Activated gamma-delta T cell treated with anti-CD3 and anti-CD28 coated beads, Interleukin-2, amount 50 U/mL, for 16 hours (primary cell): ENCODE data around the gene C4orf50.

ENCODE experiments used
- DNase-seq: peaks from one replicate; pipeline ENCODE4 v3.0.0-alpha.2; 2020; ENCODE audit warnings: low read depth

C4orf50 gene

DNA sequence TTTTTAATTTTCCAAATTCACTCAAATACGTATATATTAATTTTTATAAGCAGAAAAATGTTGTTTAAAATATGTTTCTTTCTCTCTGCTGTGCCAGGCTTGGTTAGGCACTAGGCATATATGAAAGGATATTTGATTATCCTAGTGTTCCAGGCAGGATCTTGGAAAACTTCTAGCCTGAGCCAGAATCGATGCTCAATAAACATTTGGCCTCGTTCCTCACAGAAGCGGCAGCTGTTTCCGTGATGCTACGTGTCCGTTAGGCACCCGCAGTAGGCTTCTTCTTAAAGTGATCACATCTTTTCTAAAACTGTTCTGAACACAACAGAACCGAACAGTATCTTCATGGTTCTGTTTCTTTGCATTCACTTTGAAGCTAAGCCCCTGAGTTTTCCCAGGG, 75.3 kb downstream of the C4orf50 start:
- no peak for DNase-seq

DNA sequence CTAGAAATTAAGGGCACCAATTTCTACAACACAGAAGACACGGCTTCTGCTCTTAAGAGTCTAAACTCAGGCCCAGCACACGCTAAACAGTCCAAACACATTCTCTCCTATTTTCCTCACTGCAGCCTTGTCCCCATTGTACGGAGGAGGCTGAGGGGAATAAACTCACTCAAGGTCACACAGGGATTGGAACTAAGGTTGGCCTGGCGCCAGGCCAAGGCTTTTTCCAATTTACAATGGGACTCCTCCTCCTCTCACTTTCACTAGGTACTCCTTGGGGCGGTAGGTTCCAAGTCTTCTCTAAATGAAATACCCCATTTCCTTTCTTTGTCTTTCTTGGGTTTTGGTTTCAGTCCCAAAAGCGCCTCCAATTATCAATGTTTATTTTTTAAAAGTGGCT, 76.6 kb downstream of the C4orf50 start:
- DNase-seq = no peak

DNA sequence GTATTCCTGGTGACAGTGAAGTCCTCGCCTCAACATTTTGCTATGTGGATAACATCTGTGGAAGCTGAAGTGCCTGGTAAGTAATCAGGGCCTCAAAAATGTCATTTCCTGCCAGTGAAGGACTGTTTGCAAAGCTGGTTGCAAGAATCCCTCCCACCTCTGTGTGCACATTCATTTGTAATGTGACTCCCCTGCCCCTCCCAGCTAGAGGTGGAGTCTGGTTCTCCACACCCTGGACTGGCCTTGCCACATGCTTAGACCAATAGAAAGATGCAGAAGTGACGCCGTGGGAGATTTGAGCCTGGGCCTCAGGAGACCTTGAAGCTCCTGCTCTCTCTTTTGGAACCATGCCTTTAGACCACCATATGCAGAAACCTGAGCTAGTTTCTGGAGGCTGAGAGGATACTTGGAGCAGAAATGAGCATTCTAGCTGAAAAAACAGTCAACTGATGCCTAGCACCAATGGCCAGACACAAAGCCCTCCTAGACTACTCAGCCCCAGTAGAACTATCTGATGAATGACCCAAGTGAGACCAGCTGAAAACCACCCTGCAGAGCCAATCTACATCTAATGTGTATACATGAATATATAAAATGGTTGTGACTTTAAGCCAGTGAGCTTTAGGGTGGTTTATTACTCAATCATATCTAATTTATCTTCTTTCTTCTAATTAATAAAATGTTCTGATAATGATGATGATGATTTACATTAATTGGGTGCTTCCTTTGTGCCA, 77.6 kb downstream of the C4orf50 start:
- DNase-seq = no peak

DNA sequence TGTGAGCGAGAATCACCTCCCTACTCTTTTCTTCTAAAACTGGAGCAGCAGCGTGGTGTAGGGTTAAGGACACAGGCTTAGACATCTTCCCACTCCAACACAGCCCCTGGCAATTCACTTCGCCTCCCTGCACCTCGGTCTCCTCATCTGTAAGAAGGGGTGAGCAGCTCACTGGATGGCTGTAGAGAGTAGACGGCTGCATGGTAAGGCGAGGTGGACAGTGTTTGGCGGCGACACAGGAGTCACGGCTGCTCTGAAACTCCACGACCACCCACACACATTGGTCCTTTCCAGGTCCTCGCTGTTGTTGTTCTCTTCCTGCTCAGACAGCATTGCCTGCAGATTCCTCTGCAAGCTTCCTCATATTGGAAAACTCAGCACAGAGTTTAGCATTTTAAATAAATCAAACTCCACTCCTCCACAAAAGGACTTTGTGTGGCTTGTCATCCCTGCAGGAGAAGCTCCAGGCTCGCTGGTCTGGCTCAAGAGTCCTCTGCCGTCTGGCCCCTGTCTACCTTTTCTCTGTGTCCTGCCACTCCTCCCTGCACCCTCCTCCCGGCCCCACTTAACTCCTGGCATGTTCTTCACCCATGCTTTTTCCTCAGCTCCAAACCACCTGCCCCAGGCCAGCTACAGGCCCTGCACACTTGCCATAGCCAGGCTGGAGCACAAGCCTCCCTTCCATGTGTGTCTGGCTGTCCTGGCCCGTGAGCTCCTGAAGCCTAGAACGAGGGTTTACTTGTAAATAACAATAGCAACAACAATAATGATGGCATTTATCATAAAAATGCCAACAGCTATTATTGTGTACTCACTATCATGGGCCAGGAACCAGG, 84.0 kb downstream of the C4orf50 start:
- DNase-seq = no peak

DNA sequence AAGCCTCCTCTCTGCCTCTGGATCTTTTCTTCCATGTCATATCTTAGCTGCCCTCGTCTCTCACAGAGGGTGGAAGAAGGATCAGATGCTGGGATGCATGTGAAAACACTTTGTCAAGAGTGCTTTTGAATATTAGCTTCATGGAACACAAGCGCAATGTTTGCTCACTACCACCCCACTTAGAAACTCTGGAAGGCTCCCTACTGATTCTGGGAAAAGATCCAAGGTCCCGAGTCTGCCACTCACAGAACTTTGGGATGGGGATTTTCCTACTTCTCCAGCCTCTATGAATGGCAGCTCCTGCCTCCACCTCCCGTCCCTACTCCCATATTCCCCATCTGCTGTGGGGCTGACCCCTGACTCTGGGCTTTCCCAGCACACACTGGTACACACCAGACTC, 85.1 kb downstream of the C4orf50 start:
- no peak for DNase-seq

DNA sequence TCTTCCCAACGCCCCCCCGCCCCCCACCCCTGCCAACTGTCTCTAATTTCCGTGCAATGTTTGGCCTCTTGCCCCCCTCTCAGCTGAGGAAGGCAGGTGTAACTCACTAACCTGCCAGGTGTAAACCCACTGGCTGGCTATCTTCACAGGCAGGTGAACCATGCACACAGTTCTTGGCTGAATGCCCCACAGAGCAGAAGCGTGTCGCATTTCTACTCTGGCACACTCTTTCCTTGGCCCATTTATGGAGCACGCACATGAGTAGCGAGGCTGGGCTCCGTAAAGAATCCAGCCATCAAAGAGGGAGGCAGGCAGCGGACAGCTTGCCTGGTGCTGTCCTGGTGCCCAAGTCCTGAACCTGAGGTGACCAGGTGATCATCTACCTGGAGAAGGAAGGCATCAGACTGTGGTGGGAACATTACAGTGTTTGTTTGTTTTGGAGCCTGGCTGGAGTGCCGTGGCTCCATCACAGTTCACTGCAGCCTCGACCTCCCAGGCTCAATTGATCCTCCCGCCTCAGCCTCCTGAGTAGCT, 86.1 kb downstream of the C4orf50 start:
- DNase-seq = no peak

DNA sequence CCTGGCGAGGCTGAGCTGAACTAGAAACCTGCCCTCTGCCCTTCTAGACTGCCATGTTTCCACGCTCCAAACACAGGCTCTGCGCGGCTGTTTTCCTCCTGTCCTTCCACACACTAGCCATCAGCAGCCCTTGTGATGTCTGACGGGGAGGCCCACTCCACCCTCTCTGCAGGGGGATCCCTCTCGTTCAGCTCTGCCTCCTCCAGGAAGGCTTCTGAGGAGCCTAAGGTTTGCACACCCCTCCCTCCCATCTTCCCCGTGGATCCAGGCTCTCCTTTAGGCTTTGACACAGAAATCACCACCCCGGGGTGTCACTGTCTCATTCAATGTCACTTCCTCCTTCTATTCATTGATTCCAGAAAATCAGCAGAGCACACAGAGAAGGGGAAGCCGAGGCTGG, 86.7 kb downstream of the C4orf50 start:
- no peak for DNase-seq

DNA sequence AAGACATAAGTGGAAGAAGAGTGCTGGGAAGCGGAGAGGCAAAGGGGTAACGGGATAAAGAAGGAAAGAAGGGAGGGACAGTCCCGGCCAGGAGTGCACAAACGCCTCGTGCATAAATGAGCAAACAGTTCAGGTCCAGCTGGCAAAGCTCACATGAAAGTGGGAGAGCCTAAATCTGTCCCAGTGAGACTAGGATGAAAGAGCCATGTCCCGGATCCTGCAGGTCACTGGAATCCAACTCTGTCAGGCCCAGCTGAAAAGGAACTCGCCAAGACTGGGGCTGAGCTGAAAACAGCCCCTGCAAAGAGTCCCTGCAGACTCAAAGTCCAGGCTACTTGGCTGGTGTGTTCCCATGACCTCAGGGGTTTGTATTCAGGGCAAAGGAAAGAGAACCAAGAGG, 87.4 kb downstream of the C4orf50 start:
- DNase-seq = no peak

DNA sequence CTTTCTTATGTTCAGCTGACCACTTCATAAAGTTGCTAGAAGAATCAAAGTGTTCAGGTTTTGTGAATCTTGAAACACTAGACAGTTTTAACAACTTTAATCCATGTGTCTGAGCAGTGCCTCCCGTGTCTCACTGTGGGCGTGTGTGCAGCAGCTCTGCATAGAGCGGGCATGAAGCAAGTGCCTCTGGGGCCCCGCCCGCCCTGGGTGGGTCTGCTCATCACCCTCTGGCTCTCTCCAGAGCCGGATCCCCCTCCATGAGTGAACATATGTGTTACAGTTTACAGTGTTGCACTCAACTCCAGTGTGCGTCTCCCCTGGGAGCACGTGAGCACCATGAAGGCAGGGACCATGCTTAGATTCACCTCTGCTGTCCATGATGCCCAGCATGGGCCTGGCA, 87.8 kb downstream of the C4orf50 start:
- DNase-seq = no peak

DNA sequence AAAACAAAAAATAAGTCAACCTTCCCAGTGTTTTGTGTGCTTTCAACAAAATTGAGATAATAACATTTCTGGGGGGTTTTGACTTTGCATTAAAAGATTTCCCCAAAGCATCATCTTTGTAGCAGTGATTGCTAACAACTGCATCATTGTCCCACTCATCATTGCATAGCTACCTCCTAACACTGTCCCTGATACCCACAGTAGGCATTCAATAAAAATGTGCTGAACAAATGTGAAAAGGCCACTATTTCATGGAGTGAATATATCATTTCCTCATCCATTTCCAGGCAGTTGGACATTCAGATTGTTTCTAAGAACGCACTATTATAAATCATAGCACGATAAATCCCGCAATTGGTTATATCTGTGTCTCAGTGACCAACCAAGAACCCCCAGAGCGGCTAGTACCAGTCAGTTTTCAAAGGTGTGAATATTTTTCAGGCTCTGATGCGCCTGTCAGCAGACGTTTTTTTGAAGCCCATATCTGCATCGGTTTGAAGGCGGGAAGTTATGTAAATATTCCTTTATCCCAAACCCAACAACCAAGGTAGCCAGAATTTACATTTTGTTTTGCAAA, 89.3 kb downstream of the C4orf50 start:
- DNase-seq = no peak

DNA sequence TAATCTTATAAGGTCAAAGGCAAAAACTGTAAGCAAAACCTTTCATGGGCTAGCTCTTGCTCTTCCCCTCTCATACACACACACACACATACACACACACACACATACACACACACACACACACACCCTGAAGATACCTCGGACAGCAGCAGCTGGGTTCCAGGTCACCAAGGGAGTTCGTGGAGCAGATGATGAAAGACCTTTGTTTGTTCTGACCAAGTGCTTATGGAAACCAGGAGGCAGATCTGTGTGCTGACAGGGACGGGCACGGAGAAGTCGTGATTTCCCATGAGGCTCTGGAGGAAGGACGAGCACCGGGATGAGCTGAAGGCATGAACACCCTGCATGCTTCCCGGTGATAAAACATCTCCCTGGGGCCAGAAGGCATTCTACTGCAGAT, 90.0 kb downstream of the C4orf50 start:
- no peak for DNase-seq

DNA sequence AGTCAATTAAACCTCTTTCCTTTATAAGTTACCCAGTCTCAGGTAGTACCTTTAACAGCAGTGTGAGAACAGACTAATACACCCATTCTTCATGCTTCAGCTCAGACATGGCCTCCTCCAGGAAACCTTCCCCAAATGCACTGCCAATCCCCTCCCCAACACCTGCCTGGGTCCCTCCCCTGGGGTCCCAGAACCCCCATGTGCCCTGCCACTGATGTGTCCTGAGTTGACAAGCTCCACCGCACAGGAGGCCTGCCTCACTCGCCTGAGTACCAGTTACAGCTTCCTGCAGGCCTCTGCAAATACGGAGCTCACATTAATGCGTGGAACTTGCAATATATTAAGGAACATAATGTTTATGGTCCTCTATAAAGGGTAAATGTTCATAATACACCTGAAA, 90.5 kb downstream of the C4orf50 start:
- DNase-seq = no peak

DNA sequence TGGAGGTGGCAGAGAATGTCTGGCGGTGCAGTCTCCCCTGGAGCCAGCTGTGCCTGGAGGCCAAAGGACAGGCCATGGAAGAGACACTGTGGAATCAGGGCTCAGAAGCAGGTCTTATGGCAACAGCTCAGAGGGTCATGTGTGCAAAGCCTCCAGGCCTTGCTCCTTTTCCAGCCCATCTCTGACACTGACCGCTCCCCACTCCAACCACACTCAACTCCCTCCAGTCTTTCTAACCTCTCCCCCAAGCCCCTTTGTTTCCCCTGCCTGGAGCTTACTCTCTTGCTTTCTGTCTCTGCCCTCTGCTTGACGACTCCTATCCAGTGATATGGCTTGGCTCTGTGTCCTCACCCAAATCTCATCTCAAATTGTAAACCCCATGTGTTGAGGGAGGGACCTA, 91.1 kb downstream of the C4orf50 start:
- DNase-seq = no peak

DNA sequence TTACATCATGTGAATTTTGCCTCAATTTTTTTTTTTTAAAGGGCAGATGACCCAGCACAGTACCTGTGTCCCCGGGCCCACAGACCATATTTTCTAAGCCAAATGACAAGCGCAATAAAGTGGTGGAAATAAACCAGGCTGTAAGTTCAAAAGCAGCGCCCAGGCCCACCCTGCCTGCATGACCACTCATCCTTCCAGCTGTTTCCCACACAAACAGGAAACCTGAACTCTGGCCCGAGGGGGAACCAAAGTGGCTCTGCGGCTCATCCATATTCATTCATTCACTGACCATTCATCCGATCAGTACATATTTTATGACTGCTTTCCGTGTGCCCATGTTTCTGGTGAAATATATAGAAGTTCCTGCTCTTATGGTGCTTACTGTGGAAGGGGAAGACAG, 91.6 kb downstream of the C4orf50 start:
- no peak for DNase-seq

DNA sequence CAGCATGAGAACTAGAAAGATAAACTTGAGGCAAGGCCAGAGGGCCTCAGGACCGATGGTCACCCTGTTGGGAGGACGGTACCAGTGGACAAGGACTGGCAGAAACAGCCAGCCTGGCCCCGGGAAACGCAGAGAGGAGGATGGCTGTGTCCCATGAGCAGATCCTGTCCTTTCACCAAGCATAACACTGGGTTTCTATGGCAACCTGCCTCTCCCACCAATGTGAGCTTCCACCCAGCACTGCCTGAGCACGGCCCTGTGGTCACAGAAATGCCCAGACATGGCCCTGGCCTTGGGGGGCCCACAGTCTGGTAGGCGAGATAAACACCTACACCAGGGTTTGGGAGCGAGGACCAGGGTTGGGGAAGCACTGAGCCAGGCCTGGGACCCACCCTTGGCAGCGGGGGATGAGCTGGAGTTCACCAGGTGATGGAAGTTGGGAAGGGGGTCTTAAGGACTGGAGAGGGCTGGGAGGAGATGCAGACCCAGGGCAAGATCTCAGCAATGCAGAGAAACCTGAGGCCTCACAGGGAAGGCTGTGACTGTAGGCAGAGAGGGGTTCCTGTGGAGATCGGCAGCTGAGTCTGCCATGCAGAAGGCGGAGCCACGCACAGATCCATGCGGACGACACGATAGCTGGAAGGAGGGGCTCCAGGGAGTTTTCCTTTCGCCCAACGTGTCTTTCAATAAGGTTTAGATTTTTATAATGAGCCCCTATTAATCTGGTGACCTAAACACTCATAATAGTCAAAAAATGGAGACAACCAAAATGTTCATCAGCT, 92.6 kb downstream of the C4orf50 start:
- DNase-seq = no peak

DNA sequence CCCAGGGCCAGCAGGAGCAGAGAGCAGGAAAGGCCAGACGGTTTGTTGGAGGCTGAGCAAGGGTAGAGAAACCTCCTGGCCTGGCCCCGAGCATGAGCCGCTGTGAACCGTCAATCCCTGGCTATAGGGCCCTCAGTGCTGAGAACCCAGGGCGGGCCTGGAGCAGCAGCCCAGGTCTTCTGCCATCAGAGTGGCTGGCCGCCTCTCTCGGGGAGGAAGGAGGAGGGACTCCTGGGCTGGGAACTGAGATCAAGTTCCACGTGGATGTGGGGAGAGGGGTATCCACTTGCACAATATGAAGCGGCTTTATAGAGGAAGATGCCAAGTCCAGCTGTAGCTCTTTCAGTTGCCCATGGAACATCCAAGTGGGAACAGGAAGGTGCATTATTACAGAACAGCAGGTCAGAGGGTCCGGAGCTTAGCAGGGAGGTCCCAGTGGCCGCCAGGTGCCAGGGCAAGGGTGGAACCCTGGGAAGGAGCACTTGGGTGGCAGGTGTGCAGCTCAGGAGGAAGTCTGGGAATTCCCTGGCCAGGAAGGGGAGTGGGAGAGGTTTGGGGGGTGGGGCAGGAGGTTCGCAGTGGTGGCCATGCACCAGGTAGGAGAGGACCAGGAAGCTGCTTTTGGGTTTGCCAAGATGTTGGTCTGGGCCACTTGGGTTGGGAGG, 93.6 kb downstream of the C4orf50 start:
- DNase-seq = no peak

DNA sequence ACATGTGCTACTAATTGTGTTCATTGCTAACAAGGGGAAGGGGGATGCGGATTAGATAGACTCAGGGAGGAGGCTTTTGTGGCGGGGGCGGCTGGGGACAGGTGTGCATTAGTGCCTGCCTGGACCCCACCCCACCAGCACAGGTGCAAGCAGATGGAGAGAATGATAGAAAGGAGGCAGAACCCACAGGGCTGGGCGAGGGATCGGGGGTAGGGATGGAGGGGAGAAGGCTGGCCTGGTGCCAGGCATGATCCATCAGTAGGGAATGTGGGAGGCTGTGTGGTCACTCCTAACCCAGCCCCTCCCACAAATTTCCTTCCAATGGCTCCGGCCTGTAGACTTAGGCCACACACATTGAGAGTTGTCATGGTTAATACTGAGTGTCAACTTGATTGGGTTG, 94.9 kb downstream of the C4orf50 start:
- DNase-seq = no peak

DNA sequence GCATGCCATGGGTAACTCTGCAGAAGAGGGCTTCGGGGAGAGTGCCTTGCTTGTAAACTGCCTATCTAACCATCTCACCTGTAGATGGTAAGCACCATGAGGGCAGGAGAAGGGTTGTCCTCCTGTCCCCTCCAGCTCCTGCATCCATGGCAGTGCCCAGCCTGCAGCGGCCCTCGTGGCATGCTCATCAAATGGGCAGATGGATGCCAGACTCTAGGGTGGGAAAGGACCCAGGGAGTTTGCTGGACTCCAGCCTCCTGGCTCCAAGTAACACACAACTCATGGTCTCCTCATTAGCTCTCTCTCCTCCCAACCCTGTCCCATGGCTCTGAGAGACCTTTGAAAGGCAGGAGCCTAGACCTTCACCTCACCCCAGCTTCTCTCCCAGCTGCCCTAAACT, 95.7 kb downstream of the C4orf50 start:
- no peak for DNase-seq

DNA sequence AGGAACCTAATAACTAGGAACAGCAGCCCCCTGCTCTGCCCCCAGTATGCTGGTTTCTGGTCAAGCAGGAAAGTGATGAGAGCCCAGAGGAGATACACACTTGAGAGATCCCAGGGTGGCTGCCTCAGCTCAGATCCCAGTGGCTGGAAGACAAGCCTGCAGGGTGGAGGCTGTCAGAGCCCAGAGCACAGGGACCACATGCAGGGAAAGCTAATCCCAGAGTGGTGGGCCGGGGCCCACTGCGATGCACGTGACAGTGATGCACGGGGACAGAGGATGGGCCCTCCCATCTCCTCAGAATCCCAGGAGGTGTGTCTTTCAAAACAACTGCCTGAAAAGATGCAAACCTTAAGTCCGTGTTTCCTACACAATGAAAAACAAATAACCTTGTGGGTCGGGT, 96.2 kb downstream of the C4orf50 start:
- no peak for DNase-seq

DNA sequence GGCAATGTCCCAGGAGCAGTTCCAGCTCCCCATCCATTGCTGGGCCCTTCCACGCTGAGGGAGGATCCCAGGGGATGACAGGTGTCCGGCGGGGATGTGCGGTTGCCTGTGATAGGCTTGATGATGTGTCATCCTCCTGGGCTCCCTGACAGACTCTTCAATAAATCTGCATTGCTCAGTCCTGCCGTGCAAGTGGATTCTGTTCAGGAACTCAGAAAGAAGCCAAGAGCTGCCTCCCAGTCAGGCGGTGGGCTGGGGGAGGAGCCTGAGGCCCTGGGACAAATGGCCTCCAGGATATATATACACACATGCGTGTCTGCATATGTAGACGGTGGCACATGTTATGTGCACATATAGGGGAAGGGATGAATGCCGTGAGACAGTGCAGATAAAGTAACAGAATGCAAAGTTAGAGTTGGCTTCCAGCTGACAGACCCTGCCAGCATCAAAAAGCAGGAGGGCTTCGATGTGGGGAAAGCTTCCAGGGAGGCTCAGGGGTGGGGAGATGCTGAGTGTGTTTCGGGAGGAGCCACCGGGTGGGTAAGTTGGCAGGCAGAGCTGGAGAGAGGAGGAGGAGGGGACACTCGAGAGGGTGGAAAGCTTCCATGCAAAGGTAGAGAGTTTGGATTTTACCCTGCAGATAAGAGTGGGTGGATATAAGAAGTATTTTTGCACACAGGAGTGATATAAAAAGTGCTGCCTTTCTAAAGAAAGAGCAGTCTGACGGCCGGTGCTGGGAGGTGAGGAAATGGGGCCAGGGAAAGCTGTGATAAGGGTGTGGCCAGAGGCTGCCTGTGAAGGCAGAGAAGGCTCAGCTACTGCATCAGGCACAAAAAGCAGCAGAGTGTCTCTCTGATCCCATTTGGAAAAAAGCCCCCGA, 96.9 kb downstream of the C4orf50 start:
- DNase-seq = no peak

DNA sequence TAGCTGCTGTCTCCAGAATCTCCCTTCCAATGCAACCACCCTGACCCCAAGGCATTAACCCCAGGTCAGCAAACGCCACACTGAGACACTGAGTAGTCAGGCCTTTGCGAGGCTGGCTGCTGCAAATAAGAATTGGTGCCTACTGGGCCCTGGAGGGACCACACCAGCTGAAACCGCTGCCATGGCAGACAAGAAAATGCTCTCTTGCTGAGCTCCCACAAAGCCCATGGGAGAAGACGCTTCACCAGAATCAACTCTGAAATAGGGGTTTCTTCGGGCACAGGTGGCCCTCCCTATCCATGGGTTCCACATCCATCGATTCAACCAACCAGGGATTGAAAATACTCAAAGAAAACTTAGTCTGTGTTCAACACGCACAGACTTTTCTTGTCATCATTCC, 98.7 kb downstream of the C4orf50 start:
- DNase-seq = no peak
